ENCODE results near the gene CACNA1A.

CACNA1A gene

DNA sequence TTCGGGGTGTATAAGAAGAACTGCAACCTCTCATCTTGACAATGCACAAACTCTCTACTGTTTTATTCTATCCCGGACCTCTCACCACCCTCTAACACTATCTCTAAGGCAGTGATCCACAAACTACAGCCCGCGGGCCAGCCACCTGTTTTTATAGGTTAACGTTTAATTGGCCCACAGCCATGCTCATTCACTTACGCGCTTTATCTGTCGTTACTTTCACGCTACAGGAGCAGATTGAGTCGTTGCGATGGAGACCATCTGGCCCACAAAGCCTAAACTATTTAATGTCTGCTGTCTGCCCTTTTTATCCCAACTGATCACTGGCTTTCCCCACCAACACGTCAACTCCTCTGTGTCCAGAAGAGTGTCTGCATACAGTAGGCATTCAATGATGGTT lies 158.9 kb downstream of the CACNA1A start:
- Mint-ChIP-seq H3K27me3 (peaks cover 13% of the 10 kb centered on the region), H3K4me3 (no peak overlapping the region), H3K36me3 (no peaks in the 10 kb centered on the region), H3K27ac (no peak overlapping the region), H3K9me3 (ENCODE audit: low read depth) (no peaks in the 10 kb centered on the region), H3K4me1 (ENCODE audit: low read depth) (no peaks in the 10 kb centered on the region)

DNA sequence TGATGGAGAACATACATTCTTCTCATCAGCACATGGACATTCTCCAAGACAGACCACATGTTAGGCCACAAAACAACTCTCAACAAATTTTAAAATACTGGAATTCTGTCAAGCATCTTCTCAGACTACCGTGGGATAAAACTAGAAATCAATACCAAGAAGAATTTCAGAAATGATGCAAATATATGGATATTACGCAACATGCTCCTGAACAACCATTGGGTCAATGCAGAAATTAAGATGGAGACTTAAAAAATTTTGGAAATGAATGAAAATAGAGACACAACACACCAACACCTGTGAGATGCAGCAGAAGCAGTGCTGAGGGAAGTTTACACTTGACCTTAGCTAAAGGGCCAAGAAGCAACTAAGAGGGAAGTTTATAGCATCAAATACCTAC lies 162.8 kb downstream of the CACNA1A start:
- Mint-ChIP-seq H3K27ac (no peak overlapping the region), H3K4me3 (no peak overlapping the region), H3K36me3 (no peaks in the 10 kb centered on the region), H3K4me1 (ENCODE audit: low read depth) (no peaks in the 10 kb centered on the region), H3K27me3 (peaks cover 22% of the 10 kb centered on the region), H3K9me3 (ENCODE audit: low read depth) (no peaks in the 10 kb centered on the region)

DNA sequence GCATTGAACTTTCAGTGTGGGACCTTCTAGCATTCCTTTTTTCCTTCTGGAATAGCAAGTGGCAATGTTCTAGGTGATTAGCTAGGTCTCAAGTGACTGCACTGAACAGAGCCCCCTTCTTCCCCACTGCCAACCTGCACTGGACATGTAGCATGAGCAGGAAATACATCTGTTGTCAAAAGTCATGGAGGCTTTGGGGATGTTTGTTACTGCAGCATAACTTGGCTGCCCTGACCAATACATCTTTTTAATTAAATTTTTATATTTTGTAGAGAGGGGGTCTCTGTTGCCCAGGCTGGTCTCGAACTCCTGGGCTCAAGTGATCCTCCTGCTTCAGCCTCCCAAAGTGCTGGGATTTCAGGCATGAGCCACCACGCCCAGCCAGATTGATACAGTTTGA lies 163.6 kb downstream of the CACNA1A start:
- peaks cover 26% of the 10 kb centered on the region for H3K27me3 Mint-ChIP-seq

GRCh38 chr19:13339869-13340268 lies 166.4 kb downstream of the CACNA1A start:
- H3K27ac Mint-ChIP-seq, result no peak overlapping the region
- no peaks in the 10 kb centered on the region for H3K4me1 Mint-ChIP-seq (ENCODE audit: low read depth)
- H3K27me3 Mint-ChIP-seq, result peaks cover 25% of the 10 kb centered on the region
- H3K4me3 Mint-ChIP-seq, result no peak overlapping the region
- H3K36me3 Mint-ChIP-seq, result no peaks in the 10 kb centered on the region
- H3K9me3 Mint-ChIP-seq (ENCODE audit: low read depth), result no peaks in the 10 kb centered on the region

More for the DNA sequence above, 163.6 kb downstream of the CACNA1A start:
- Mint-ChIP-seq H3K36me3 (no peaks in the 10 kb centered on the region), H3K27ac (no peak overlapping the region), H3K4me1 (ENCODE audit: low read depth) (no peaks in the 10 kb centered on the region), H3K4me3 (no peak overlapping the region), H3K9me3 (ENCODE audit: low read depth) (no peaks in the 10 kb centered on the region)

GRCh38 chr19:13337181-13337580 lies 169.1 kb downstream of the CACNA1A start:
- Mint-ChIP-seq H3K36me3 (no peaks in the 10 kb centered on the region), H3K27me3 (peaks cover 22% of the 10 kb centered on the region), H3K4me1 (ENCODE audit: low read depth) (no peaks in the 10 kb centered on the region), H3K27ac (no peak overlapping the region), H3K9me3 (ENCODE audit: low read depth) (no peaks in the 10 kb centered on the region), H3K4me3 (no peak overlapping the region)

DNA sequence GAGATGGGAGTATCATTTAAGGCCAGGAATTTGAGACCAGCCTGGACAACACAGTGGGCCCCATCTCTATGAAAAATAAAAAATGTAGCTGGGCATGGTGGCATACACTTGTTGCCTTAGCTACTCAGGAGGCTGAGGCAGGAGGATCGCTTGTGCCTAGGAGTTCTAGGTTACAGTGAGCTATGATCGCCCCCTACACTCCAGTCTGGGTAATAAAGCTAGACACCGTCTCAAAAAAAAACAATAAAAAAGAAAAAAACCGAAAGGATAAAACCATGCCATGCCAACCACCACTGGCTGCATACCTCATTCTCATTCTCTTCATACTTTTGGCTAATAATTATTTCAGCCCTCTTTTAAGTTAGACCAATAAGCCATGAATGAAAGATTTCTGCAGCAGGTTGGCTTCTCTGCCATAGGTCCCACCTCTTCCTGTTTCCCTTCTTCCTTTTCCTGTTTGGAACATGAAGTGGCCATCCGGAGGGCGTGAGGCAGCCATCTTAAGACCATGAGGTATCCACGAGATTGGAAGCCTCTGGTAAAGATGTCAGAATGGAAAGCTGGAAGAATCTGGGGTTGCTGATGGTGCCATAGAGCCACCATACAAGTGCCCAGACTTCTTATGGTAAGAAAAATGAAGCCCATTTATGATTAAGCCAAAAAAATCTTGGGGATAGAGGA lies 171.3 kb downstream of the CACNA1A start:
- Mint-ChIP-seq H3K4me1 (ENCODE audit: low read depth) (no peaks in the 10 kb centered on the region), H3K27ac (no peak overlapping the region), H3K4me3 (no peak overlapping the region), H3K27me3 (peaks cover 20% of the 10 kb centered on the region), H3K9me3 (ENCODE audit: low read depth) (no peaks in the 10 kb centered on the region), H3K36me3 (no peaks in the 10 kb centered on the region)

- H3K4me3 Mint-ChIP-seq, result no peak overlapping the region
- H3K36me3 Mint-ChIP-seq, result no peaks in the 10 kb centered on the region
- H3K27me3 Mint-ChIP-seq, result peaks cover 13% of the 10 kb centered on the region
- no peaks in the 10 kb centered on the region for H3K9me3 Mint-ChIP-seq (ENCODE audit: low read depth)
- H3K27ac Mint-ChIP-seq, result no peak overlapping the region
- H3K4me1 Mint-ChIP-seq (ENCODE audit: low read depth), result no peaks in the 10 kb centered on the region
Observed at GRCh38 chr19:13330285-13330684, 176.0 kb downstream of the CACNA1A start.

DNA sequence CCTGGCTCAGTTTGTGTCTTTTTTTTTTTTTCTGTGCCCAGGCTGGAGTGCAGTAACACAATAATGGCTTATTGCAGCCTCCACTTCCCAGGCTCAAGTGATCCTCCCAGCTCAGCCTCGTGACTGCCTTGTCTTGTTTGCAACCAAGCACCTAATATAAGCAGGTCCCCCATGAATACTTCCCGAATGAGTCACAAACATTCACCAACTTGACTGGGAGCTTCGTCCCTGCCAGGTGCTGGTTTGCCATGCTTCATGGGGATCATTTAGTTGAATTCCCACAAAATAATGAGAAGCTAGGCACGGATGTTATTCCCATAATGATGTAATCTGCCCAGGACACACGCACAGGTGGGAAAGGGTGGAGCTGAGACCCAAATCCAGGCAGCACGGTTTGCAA lies 176.5 kb downstream of the CACNA1A start:
- Mint-ChIP-seq H3K9me3 (ENCODE audit: low read depth) (no peaks in the 10 kb centered on the region), H3K4me3 (no peak overlapping the region), H3K27ac (no peak overlapping the region), H3K36me3 (no peaks in the 10 kb centered on the region), H3K27me3 (peaks cover 13% of the 10 kb centered on the region), H3K4me1 (ENCODE audit: low read depth) (no peaks in the 10 kb centered on the region)

DNA sequence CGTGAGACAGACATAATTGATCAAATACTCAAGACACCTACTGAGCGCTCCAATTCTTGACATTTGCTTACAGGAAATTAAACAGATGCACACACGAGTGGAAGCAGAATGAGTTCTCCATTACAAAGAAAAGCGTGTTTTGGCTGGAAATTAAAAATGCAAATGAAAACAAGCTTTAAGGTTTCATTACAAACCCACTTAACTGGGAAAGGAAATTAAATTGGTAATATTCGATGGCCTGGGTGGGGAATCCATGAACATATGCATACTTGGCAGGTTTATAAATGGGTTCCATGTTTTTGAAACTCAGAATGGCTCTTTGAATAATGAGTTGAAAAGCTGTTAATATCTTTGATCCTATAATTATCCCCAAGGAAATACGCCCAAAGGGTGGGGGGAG lies 178.0 kb downstream of the CACNA1A start:
- Mint-ChIP-seq H3K9me3 (ENCODE audit: low read depth) (peaks cover 3% of the 10 kb centered on the region), H3K36me3 (no peaks in the 10 kb centered on the region), H3K27me3 (peaks cover 19% of the 10 kb centered on the region), H3K27ac (no peak overlapping the region), H3K4me3 (no peak overlapping the region), H3K4me1 (ENCODE audit: low read depth) (no peaks in the 10 kb centered on the region)

DNA sequence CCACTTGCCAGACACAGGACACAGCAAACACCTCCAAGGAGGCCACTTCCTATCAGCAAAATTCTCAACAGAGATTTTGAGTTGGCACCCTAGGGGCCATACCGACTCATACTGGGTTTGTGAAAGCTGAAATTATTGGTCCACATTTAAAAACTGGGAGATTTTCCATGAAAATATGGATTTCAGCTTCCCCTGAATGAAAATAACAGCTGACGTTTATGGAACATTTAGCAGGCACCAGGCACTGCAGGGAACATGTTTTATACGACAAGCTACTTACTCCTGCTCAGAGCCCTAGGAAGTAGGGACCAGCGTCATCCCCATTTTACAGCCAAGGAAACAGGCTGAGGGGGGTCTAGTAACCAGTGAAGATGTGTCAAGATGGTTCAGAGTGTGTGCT lies 186.8 kb downstream of the CACNA1A start:
- H3K9me3 Mint-ChIP-seq (ENCODE audit: low read depth), result peaks cover 11% of the 10 kb centered on the region
- H3K4me1 Mint-ChIP-seq (ENCODE audit: low read depth), result no peaks in the 10 kb centered on the region
- H3K27ac Mint-ChIP-seq, result no peak overlapping the region
- peaks cover 2% of the 10 kb centered on the region for H3K36me3 Mint-ChIP-seq
- H3K27me3 Mint-ChIP-seq, result peaks cover 37% of the 10 kb centered on the region
- no peak overlapping the region for H3K4me3 Mint-ChIP-seq

- H3K36me3 Mint-ChIP-seq, result peaks cover 2% of the 10 kb centered on the region
- no peak overlapping the region for H3K4me3 Mint-ChIP-seq
- H3K4me1 Mint-ChIP-seq (ENCODE audit: low read depth), result no peaks in the 10 kb centered on the region
- no peak overlapping the region for H3K27ac Mint-ChIP-seq
- peaks cover 27% of the 10 kb centered on the region for H3K27me3 Mint-ChIP-seq
- peaks cover 8% of the 10 kb centered on the region for H3K9me3 Mint-ChIP-seq (ENCODE audit: low read depth)
Observed at GRCh38 chr19:13318190-13318589, 188.1 kb downstream of the CACNA1A start.

GRCh38 chr19:13315495-13315894 lies 190.8 kb downstream of the CACNA1A start:
- Mint-ChIP-seq H3K9me3 (ENCODE audit: low read depth) (peaks cover 4% of the 10 kb centered on the region), H3K36me3 (no peaks in the 10 kb centered on the region), H3K4me3 (no peak overlapping the region), H3K4me1 (ENCODE audit: low read depth) (no peaks in the 10 kb centered on the region), H3K27ac (no peak overlapping the region), H3K27me3 (peaks cover 21% of the 10 kb centered on the region)

DNA sequence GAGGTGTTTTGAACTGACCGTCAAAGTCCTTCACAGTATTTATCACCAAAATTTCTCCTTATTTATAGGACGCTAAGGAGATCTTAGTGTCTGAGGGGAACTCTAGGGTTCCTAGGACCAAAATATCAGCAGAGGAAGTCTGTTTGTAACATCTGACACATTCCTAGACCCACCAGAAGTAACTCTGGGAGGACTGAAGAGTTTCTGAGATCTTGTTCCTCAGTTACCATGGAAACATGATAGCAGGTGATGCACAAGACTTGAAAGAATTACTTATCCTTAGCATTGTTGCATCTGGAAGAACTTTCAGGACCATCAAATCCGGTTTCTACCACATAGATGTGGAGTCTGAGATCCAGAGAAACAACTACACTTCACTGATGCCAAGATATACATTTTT lies 191.5 kb downstream of the CACNA1A start:
- H3K4me3 Mint-ChIP-seq, result no peak overlapping the region
- peaks cover 18% of the 10 kb centered on the region for H3K27me3 Mint-ChIP-seq

GRCh38 chr19:13313875-13314274 lies 192.4 kb downstream of the CACNA1A start:
- H3K9me3 Mint-ChIP-seq (ENCODE audit: low read depth), result peaks cover 4% of the 10 kb centered on the region
- H3K4me3 Mint-ChIP-seq, result no peak overlapping the region
- no peaks in the 10 kb centered on the region for H3K4me1 Mint-ChIP-seq (ENCODE audit: low read depth)
- H3K27ac Mint-ChIP-seq, result no peak overlapping the region
- H3K36me3 Mint-ChIP-seq, result no peaks in the 10 kb centered on the region
- H3K27me3 Mint-ChIP-seq, result peaks cover 14% of the 10 kb centered on the region

More for the DNA sequence above, 191.5 kb downstream of the CACNA1A start:
- Mint-ChIP-seq H3K27ac (no peak overlapping the region), H3K4me1 (ENCODE audit: low read depth) (no peaks in the 10 kb centered on the region), H3K36me3 (no peaks in the 10 kb centered on the region), H3K9me3 (ENCODE audit: low read depth) (peaks cover 4% of the 10 kb centered on the region)

GRCh38 chr19:13309864-13310263 lies 196.4 kb downstream of the CACNA1A start:
- Mint-ChIP-seq H3K27ac (no peak overlapping the region), H3K4me1 (ENCODE audit: low read depth) (no peaks in the 10 kb centered on the region), H3K4me3 (no peak overlapping the region), H3K36me3 (no peaks in the 10 kb centered on the region), H3K27me3 (peaks cover 3% of the 10 kb centered on the region), H3K9me3 (ENCODE audit: low read depth) (no peaks in the 10 kb centered on the region)

GRCh38 chr19:13303381-13304129 lies 202.7 kb downstream of the CACNA1A start:
- peaks cover 24% of the 10 kb centered on the region for H3K27me3 Mint-ChIP-seq
- H3K4me1 Mint-ChIP-seq (ENCODE audit: low read depth), result no peaks in the 10 kb centered on the region
- H3K36me3 Mint-ChIP-seq, result no peaks in the 10 kb centered on the region
- H3K27ac Mint-ChIP-seq, result no peak overlapping the region
- H3K4me3 Mint-ChIP-seq, result no peak overlapping the region
- no peaks in the 10 kb centered on the region for H3K9me3 Mint-ChIP-seq (ENCODE audit: low read depth)
